ENCODE data around the gene EEIG1. TPM values are rescaled to one million over a fixed set of nuclear protein-coding genes. Genes with fewer than 3 reads are reported as not detected.

Gene EEIG1
- total and polyA plus RNA-seq, 9 of the 15 experiments (the other 6 are each of a cell fraction or from before 2014, with no cell fraction given) = 0.17 to 16.7 (median 3.6) TPM

DNA sequence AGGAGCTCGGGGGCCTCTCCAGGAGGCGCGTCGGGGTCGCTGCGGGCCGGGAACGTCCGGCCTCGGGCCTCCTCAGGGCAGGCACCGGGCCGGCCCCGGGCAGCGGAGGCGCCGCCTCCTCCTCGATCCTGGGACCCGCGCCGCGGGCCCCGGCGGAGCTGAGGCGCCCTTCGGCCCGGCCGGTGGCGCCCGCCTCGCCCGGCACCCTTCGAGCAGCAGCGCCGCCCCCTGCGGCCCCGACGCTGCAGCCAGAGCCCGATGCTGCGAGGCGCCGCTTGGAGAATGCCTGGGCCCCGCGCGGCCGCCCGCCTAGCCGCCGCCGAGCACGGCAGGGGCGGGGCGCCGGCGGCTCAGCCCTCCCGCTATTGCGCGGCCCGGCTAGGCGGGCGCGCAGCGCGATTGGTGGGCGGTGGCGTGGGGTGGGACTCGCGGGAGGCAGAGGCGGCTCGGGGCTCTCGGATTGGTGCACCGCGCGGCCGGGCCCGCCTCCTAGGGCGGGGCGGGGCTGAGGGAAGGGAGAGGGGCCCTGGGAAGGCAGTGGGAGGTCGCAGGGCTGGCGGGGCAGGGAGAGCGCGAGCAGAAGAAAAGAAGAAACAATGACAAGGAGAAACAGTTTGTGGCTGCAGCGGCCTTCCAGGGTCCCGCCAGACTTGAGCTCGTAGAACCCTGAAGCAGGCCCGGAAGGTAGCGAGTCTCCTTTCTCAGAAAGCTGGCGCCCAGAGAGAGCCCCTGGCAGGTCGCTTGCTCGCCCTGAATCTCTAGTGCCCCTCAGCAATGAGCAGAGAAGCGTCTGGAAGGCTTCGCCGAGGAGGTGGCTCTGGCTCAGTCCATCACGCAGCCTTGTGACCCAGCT lies at the start of gene EEIG1 (continued):
- TF ChIP-seq ZNF311 (CRISPR knock-in tag; IDR thresholded peaks at IDR 0.05) (no peak), ATF4 (CRISPR knock-in tag; IDR thresholded peaks at IDR 0.05) (0 out of 2 replicates have a peak, but pooled peaks have one; percentile 32), ZNF449 (CRISPR knock-in tag; IDR thresholded peaks at IDR 0.05) (no peak), TOE1 (IDR thresholded peaks at IDR 0.05; ENCODE audit: borderline replicate concordance) (peak; percentile 61; the same call in 1 of the 2 replicates), TOE1 (CRISPR knock-in tag; IDR thresholded peaks at IDR 0.05; ENCODE audit: borderline replicate concordance, low read depth) (no peak), EP300 (IDR thresholded peaks at IDR 0.05; ENCODE audit: low read length) (no peak), JUND (IDR thresholded peaks at IDR 0.05; ENCODE audit: borderline replicate concordance, low read depth, low read length) (no peak), JUND (tag; IDR thresholded peaks at IDR 0.05; ENCODE audit: borderline replicate concordance, low read depth, low read length) (no peak), CTCF (IDR thresholded peaks at IDR 0.05 in 2 of 3, conservative IDR thresholded peaks at IDR 0.05 in 1 of 3; ENCODE audit: insufficient read depth in 2 of 3, low read depth in 1 of 3, low read length in 3 of 3) (0 out of 6 replicates have a peak, but pooled peaks of 1 of the 3 experiments have one; percentile 29), ZBTB7A (IDR thresholded peaks at IDR 0.05; ENCODE audit: borderline replicate concordance, control insufficient read depth, low read depth, low read length) (peak; percentile 84; the same call in 1 of the 2 replicates), ZFP36 (IDR thresholded peaks at IDR 0.05; ENCODE audit: low read depth, low read length, partially characterized antibody) (peak; percentile 95), KHSRP (IDR thresholded peaks at IDR 0.05) (no peak), SP2 (IDR thresholded peaks at IDR 0.05; ENCODE audit: extremely low read depth, low read depth, low read length, poor library complexity, severe bottlenecking) (peak; percentile 64), BRD9 (IDR thresholded peaks at IDR 0.05; ENCODE audit: low read depth, partially characterized antibody) (no peak), WHSC1 (IDR thresholded peaks at IDR 0.05; ENCODE audit: low read length) (no peak), TRIM24 (IDR thresholded peaks at IDR 0.05) (no peak), VEZF1 (CRISPR knock-in tag; IDR thresholded peaks at IDR 0.05) (peak; percentile 81)
- TF ChIP-seq, protein P1, sequence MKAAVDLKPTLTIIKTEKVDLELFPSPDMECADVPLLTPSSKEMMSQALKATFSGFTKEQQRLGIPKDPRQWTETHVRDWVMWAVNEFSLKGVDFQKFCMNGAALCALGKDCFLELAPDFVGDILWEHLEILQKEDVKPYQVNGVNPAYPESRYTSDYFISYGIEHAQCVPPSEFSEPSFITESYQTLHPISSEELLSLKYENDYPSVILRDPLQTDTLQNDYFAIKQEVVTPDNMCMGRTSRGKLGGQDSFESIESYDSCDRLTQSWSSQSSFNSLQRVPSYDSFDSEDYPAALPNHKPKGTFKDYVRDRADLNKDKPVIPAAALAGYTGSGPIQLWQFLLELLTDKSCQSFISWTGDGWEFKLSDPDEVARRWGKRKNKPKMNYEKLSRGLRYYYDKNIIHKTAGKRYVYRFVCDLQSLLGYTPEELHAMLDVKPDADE (conservative IDR thresholded peaks at IDR 0.05; ENCODE audit: control insufficient read depth, low read depth, low read length) = no peak
- TF ChIP-seq, protein P2, sequence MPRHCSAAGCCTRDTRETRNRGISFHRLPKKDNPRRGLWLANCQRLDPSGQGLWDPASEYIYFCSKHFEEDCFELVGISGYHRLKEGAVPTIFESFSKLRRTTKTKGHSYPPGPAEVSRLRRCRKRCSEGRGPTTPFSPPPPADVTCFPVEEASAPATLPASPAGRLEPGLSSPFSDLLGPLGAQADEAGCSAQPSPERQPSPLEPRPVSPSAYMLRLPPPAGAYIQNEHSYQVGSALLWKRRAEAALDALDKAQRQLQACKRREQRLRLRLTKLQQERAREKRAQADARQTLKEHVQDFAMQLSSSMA (CRISPR knock-in tag; IDR thresholded peaks at IDR 0.05) = peak; percentile 76; the same call in 1 of the 2 replicates

Measured in K562 (cell line).